HG02798 (cell line): ENCODE results near the gene KLF4.
"Not testable (repeated sequence)": the region's sequence is repeated elsewhere in the genome, so short reads cannot be mapped to it uniquely, and the experiment has no call there.

ENCODE experiments used
- ATAC-seq: cut with Tn5 transposase; IDR thresholded peaks from one replicate; pipeline ENCODE4 v1.9.1; 2021; ENCODE audit warnings: mild to moderate bottlenecking; ENCODE audit not compliant: unreplicated experiment, poor library complexity

KLF4 gene

GRCh38 chr9:107489687-107490605, at the start of gene KLF4:
KLF4 (minus strand) TSS chr9:107489769; CDS start chr9:107489172, 597 bp downstream.
- peak; percentile 77 for ATAC-seq

GRCh38 chr9:107536462-107536861, 46.9 kb upstream of the KLF4 start:
- ATAC-seq, result no peak

- no peak for ATAC-seq
These were observed 45.0 kb upstream of the KLF4 start for GRCh38 chr9:107534510-107535078.

GRCh38 chr9:107530679-107531078, 41.1 kb upstream of the KLF4 start:
- ATAC-seq, result no peak

GRCh38 chr9:107528686-107529085, 39.1 kb upstream of the KLF4 start:
- ATAC-seq, result no peak

- ATAC-seq, result no peak
These were observed 34.0 kb upstream of the KLF4 start for GRCh38 chr9:107523539-107523938.

GRCh38 chr9:107520186-107520585, 30.6 kb upstream of the KLF4 start:
- no peak for ATAC-seq

- no peak for ATAC-seq
These were observed 28.7 kb upstream of the KLF4 start for GRCh38 chr9:107518037-107518807.

- ATAC-seq, result no peak
These were observed 24.0 kb upstream of the KLF4 start for GRCh38 chr9:107513464-107514100.

GRCh38 chr9:107504585-107505455, 15.3 kb upstream of the KLF4 start:
- ATAC-seq, result no peak

GRCh38 chr9:107502464-107502863, 12.9 kb upstream of the KLF4 start:
- ATAC-seq, result no peak

- ATAC-seq, result not testable (repeated sequence)
These were observed 11.0 kb upstream of the KLF4 start for GRCh38 chr9:107500421-107501200.

GRCh38 chr9:107496976-107497375, 7.4 kb upstream of the KLF4 start:
- ATAC-seq, result no peak

- ATAC-seq, result no peak
These were observed 2.9 kb upstream of the KLF4 start for GRCh38 chr9:107492381-107492970.

- ATAC-seq, result no peak
These were observed 1.8 kb upstream of the KLF4 start for GRCh38 chr9:107491081-107492053.

GRCh38 chr9:107490606-107490970, 1.0 kb upstream of the KLF4 start:
- not testable (repeated sequence) for ATAC-seq

- ATAC-seq, result peak; percentile 34
These were observed 360 bp downstream of the KLF4 start for GRCh38 chr9:107489144-107489673.
